ENCODE data around the gene USP37.

USP37 gene

DNA sequence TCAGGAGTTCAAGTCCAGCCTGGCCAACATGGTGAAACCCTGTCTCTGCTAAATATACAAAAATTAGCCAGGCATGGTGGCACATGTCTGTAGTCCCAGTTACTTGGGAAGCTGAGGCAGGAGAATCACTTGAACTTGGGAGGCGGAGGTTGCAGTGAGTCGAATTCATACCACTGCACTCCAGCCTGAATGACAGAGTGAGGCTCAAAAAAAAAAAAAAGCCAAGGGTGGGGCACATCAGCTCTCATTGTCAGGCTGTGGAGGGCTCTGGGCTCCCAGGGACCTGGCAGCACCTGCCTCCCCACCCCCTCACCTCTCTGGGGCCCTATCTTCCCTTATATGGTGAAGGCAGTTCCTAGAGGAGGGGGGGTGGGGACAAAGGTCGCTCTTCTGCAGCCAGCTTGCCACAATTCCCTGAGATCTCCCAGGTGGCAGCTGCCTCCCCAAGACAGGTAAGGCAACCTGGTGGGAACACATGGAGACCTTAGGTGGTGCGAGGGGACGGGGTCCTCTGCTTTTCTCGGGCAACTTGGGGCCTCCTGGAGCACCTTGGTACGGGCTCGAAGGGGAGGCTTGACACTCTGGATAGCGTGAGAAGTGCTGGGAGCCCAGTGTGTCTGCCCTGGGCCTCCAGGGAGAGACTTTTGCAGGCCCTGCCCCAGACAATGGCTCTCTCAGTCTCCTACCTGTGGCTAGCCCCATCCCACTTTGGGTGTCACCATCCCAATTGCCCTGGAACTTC is 149.3 kb downstream of the USP37 start, which contains the start of gene VIL1:
Gene VIL1 (plus strand): TSS at position 407 of the 742 bp plus-strand sequence. CDS start 4,656 bp downstream, outside the sequence.
- in situ Hi-C loops (cut with HindIII; ENCODE audit: low pct_ligation_motif_present, low pct_unique_long_range_greater_than_20kb, low sequenced_read_pairs), result no loop called here
- no peak for DNase-seq

DNA sequence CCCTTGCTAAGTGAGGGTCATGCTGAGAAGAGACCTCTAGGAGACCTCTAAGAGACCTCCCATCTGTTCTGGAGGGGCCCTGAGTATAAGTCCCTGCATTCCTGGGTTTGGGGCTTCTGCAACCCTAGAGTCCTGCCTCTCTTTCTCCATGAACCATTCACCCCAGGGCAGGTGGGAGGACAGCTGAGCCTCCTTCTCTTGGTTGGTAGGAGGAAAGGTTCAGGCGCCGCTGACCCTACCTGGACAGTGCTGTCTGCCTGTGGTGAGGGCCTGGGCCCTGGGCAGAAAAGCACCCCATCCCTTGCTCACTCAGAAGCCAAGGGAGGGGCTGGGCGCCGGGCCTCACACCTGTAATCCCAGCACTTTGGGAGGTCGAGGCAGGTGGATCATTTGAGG is 149.8 kb downstream of the USP37 start:
- in situ Hi-C loops (cut with HindIII; ENCODE audit: low pct_ligation_motif_present, low pct_unique_long_range_greater_than_20kb, low sequenced_read_pairs), result no loop called here
- no peak for DNase-seq

- no peak for DNase-seq
- in situ Hi-C loops (cut with HindIII; ENCODE audit: low pct_ligation_motif_present, low pct_unique_long_range_greater_than_20kb, low sequenced_read_pairs), result no loop called here
These were observed 160.4 kb downstream of the USP37 start for GRCh38 chr2:218407717-218408116.

- in situ Hi-C loops (cut with HindIII; ENCODE audit: low pct_ligation_motif_present, low pct_unique_long_range_greater_than_20kb, low sequenced_read_pairs), result no loop called here
- peak; percentile 45 for DNase-seq
These were observed 161.1 kb downstream of the USP37 start for GRCh38 chr2:218406949-218407618.

- peak; percentile 96 for DNase-seq
- in situ Hi-C loops (cut with HindIII; ENCODE audit: low pct_ligation_motif_present, low pct_unique_long_range_greater_than_20kb, low sequenced_read_pairs), result no loop called here
These were observed 161.8 kb downstream of the USP37 start for GRCh38 chr2:218406209-218406948.

DNA sequence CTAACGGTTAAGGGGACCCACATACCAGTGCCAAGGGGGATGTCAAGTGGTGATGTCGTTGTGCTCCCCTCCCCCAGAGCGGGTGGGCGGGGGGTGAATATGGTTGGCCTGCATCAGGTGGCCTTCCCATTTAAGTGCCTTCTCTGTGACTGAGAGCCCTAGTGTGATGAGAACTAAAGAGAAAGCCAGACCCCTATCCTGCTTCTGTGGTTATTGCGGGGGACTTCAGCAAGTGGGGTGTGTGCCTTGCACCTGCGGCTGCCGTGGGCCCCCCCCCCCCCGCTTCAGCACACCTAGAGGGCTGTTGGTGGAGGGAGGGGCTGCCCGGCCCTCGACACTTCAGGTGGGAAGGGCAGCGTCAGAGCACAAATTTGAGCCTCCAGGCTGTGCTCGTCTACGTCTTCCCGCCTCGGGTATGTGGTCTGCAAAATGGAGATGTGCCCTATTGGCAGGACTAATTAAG is 162.4 kb downstream of the USP37 start:
- peak; percentile 15 for DNase-seq
- in situ Hi-C loops (cut with HindIII; ENCODE audit: low pct_ligation_motif_present, low pct_unique_long_range_greater_than_20kb, low sequenced_read_pairs), result no loop called here

- in situ Hi-C loops (cut with HindIII; ENCODE audit: low pct_ligation_motif_present, low pct_unique_long_range_greater_than_20kb, low sequenced_read_pairs), result no loop called here
- DNase-seq, result no peak
These were observed 162.9 kb downstream of the USP37 start for GRCh38 chr2:218405086-218405745.

DNA sequence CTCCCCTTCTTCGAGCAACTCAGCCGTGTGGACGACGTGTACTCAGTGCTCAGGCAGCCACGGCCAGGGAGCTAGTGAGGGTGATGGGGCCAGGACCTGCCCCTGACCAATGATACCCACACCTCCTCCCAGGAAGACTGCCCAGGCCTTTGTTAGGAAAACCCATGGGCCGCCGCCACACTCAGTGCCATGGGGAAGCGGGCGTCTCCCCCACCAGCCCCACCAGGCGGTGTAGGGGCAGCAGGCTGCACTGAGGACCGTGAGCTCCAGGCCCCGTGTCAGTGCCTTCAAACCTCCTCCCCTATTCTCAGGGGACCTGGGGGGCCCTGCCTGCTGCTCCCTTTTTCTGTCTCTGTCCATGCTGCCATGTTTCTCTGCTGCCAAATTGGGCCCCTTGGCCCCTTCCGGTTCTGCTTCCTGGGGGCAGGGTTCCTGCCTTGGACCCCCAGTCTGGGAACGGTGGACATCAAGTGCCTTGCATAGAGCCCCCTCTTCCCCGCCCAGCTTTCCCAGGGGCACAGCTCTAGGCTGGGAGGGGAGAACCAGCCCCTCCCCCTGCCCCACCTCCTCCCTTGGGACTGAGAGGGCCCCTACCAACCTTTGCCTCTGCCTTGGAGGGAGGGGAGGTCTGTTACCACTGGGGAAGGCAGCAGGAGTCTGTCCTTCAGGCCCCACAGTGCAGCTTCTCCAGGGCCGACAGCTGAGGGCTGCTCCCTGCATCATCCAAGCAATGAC is 163.6 kb downstream of the USP37 start:
- in situ Hi-C loops (cut with HindIII; ENCODE audit: low pct_ligation_motif_present, low pct_unique_long_range_greater_than_20kb, low sequenced_read_pairs), result no loop called here
- no peak for DNase-seq

DNA sequence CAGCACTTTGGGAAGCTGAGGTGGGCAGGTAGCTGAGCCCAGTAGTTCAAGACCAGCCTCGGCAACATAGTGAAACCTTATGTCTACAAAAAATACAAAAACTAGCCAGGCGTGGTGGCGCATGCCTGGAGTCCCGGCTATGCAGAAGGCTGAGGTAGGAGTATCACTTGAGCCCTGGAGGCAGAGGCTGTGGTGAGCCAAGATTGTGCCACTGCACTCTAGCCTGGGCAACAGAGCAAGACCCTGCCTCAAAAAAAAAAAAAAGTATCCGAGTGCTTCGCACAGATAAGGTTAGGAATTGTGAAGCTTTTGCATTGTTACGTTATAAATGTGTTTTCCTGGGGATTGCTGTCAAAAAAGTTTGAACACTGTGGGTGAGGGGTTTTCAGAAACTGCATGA is 164.3 kb downstream of the USP37 start:
- no peak for DNase-seq
- in situ Hi-C loops (cut with HindIII; ENCODE audit: low pct_ligation_motif_present, low pct_unique_long_range_greater_than_20kb, low sequenced_read_pairs), result no loop called here

DNA sequence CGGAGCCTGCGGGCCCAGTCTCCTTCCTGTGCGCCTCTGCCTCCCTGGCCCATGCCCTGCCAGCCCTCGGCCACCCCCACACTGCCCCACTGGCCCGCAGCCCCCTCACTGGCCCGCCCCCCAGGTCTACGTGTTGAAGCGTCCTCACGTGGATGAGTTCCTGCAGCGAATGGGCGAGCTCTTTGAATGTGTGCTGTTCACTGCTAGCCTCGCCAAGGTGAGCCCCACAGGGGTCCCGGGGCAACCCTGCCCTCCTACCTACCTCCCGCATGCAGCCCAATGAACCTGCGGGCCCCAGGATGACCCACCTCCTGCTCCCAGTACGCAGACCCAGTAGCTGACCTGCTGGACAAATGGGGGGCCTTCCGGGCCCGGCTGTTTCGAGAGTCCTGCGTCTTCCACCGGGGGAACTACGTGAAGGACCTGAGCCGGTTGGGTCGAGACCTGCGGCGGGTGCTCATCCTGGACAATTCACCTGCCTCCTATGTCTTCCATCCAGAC is 165.2 kb downstream of the USP37 start:
- DNase-seq, result no peak
- in situ Hi-C loops (cut with HindIII; ENCODE audit: low pct_ligation_motif_present, low pct_unique_long_range_greater_than_20kb, low sequenced_read_pairs), result no loop called here

- in situ Hi-C loops (cut with HindIII; ENCODE audit: low pct_ligation_motif_present, low pct_unique_long_range_greater_than_20kb, low sequenced_read_pairs), result no loop called here
These were observed 165.7 kb downstream of the USP37 start for GRCh38 chr2:218402491-218402901.

DNA sequence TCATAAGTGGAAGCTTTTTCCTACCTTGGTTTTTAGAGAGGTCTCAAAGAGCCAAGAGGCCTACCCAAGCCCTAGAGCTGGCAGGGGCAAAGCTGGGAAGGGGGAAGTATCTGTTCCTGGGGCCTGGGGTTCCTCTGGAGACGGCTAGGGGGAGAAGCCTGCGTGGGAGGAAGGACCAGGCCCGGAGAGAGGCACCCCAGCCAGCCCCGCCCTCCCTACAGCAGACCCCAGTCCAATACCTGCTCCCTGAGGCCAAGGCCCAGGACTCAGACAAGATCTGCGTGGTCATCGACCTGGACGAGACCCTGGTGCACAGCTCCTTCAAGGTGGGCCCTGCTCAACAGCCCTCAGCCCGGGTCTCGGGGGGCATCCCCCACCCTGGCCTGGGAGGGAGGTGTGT is 166.3 kb downstream of the USP37 start:
- DNase-seq, result no peak
- in situ Hi-C loops (cut with HindIII; ENCODE audit: low pct_ligation_motif_present, low pct_unique_long_range_greater_than_20kb, low sequenced_read_pairs), result no loop called here

More at GRCh38 chr2:218402491-218402901, 165.7 kb downstream of the USP37 start:
- DNase-seq, result no peak

- no peak for DNase-seq
- in situ Hi-C loops (cut with HindIII; ENCODE audit: low pct_ligation_motif_present, low pct_unique_long_range_greater_than_20kb, low sequenced_read_pairs), result no loop called here
These were observed 166.9 kb downstream of the USP37 start for GRCh38 chr2:218400930-218401881.
